ENCODE data around the gene ANKIB1.
"Not testable (repeated sequence)": the region's sequence is repeated elsewhere in the genome, so short reads cannot be mapped to it uniquely, and the experiment has no call there.

The ANKIB1 gene, protein sequence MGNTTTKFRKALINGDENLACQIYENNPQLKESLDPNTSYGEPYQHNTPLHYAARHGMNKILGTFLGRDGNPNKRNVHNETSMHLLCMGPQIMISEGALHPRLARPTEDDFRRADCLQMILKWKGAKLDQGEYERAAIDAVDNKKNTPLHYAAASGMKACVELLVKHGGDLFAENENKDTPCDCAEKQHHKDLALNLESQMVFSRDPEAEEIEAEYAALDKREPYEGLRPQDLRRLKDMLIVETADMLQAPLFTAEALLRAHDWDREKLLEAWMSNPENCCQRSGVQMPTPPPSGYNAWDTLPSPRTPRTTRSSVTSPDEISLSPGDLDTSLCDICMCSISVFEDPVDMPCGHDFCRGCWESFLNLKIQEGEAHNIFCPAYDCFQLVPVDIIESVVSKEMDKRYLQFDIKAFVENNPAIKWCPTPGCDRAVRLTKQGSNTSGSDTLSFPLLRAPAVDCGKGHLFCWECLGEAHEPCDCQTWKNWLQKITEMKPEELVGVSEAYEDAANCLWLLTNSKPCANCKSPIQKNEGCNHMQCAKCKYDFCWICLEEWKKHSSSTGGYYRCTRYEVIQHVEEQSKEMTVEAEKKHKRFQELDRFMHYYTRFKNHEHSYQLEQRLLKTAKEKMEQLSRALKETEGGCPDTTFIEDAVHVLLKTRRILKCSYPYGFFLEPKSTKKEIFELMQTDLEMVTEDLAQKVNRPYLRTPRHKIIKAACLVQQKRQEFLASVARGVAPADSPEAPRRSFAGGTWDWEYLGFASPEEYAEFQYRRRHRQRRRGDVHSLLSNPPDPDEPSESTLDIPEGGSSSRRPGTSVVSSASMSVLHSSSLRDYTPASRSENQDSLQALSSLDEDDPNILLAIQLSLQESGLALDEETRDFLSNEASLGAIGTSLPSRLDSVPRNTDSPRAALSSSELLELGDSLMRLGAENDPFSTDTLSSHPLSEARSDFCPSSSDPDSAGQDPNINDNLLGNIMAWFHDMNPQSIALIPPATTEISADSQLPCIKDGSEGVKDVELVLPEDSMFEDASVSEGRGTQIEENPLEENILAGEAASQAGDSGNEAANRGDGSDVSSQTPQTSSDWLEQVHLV

DNA sequence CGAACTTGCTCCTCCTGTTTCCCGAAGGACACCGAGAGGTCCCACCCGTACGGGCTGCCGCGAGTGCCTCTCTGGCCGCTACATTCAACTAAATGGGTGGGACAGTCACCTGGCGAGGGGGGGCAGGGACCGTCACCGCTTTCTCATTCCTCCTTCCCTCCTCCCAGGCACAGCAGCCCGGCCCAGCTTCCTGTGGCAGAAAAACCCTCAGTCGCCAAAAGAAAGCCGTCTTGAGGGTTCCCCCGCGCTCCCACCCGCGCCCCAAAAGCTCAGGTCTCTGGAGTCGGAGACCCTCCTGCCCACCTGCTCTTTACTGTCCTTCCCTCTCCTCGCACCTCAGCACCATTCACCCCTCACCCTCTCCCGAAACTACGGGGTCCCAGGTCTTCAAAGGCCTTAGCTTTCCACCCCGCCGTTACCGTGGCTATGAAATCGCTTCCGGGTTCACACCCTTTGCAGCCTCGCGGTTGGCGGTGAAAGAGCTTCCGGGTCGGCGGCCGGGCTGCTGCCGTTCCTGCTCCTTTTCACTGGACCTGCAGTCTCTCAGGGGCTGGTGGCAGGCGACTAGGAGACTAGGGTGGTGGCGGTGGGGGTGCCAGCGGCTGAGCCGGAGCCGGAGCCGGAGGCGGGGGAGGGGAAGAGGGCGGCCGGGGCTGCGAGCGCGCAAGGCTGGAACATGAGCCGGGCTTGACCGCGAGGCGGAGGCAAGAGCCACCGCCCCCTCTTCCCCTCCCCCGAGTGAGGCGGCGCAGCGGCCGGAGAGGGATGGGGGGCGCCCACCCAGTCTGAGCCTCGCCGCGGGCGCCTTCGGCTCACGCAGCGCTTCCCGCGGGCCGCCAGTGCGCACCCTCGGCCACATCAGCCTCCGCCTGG is at the start of gene ANKIB1, which contains the start of gene KRIT1:
Gene ANKIB1 (plus strand): TSS at position 488 of the 873 bp plus-strand sequence. CDS start 49,005 bp downstream, outside the sequence.
Gene KRIT1 (minus strand): TSS at position 428 of the 873 bp plus-strand sequence. CDS start 3,779 bp downstream, outside the sequence.
- peak; percentile 64 for DNase-seq

DNA sequence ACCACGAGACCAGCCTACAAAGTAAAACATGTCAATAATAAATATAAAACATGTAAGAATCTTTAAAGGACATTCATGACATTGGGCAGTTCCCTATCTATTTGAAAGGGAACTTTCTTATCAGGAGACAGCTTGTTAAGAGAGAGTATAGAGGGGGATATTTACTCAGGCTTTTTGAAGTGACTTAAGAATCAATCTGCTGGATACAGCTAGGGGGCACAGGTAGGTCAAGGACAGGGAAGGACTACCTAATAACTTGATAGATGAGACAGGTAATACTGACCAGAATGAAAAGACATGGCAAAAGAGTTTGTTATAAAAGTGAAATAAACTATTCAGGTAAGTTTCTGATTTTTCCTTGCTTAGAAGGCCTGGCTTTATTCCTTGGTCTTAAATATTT is 45.0 kb upstream of the ANKIB1 start:
- DNase-seq = no peak

DNA sequence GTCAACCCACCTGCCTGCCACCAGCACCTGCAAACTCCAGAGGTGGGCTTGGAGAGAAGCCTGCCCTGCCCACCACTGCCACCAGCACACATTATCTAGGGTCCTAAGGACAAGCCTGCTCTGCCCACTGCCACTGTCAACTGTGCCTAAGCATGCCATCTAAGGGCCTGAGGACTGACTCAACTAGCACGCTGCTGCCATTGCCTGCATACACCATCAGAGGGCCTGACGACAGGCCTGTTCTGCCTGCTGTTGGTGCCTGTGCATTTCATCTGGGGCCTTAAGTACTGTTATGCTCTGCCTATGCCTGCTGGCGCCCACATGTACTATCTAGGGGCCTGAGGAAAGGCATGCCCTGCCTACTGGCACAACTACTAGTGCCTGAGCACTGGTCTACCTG is 39.8 kb upstream of the ANKIB1 start:
- DNase-seq = no peak

DNA sequence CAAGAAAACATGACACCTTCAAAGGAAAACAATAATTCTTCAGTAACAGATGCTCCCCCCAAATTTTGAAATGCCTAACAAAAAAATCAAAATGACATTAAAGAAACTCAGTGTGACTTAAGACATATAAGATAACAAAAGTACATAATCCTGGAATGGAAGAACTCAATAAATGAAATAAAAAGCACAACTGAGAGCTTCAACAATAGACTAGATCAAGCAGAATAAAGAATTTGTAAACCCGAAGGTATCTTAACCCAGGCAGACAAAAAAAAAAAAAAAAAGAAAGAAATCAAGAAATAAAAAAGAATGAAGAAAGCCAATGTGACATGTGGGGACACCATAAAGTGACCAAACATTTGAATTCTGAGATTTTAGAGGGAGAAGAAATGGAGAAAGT is 39.1 kb upstream of the ANKIB1 start:
- no peak for DNase-seq

DNA sequence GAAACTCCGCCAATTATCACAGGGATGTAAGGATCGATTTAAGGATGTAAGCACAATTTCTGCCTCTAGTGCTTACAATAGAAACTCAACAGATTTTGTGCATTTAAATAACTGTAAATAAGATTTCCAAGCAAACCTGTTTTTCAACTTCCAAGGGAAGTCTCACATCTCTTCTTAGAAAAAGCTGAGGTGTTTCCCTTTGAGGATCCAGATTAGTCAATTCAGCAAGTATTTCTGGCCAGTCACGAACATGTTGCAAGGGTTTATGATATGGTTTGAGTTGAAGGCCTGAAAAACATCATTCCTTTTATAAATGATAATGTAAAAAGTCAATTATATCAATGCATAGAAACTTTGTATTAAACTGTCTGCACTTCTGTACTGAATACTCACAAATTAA is 24.0 kb upstream of the ANKIB1 start:
- DNase-seq = no peak

DNA sequence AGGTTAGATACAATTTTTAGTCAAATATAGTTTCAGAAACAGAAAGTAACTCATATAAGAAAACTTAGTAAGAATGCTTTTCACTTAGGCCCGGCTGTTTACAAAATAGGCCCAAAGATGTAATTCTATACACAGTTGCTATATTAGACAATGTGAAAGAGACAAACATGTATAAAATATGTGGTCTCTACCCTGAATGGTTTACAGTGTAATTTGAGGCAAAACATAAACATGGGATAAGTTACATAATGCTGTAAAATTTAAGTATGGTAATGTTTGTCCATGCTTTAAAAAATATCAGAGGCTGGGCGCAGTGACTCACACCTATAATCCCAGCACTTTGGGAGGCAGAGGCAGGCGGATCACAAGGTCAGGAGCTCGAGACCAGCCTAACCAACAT is 18.8 kb upstream of the ANKIB1 start:
- no peak for DNase-seq

DNA sequence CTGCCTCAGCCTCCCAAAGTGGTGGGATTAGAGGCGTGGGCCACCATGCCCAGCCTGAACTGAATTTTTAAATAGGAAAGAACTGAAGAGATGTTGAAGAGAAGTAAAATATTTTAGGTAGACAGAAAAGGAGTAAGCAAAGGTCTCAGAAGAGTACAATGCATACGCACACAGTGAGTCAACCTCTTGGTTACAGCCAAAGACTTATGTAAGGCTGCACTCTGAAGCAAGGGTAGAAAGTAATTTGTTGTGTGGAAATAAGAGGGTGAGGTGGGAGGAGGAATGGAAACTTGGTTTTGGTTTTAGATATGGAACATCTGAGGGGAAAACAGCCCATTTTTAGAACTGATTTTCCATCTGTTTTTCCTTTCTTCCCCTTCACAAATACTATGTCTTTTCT is 17.7 kb upstream of the ANKIB1 start:
- DNase-seq = no peak

DNA sequence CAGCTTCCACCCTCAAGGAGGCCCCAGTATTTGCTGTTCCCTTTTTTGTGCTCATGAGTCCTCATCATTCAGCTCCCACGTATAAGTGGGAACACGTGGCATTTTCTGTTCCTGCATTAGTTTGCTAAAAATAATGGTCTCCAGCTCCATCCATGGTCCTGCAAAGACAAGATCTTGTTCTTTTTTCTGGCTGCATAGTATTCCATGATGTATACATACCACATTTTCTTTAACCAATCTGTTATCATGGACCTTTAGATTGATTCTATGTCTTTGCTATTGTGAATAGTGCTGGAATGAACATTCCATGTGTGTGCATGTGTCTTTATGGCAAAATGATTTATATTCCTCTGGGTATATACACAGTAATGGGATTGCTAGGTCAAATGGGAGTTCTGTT is 17.0 kb upstream of the ANKIB1 start:
- no peak for DNase-seq

DNA sequence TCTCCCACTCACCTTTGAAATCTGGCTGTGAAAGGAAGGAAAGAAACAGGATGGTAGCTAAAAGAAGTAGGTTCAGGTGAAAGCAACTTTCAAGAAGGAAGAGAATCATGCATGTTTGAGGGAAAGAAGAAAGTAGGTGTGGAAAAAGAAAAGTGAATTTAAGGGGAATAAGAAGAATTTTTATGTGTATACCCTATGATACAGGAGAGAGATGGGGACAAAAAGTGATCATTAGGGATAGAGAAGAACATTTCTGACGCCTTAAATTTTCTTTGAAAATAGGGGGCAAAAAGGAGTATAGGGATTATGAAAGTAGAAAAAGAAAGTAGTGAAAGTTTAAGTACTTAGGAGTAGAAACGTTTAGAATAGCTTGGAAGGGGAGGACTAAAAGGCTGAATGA is 15.2 kb upstream of the ANKIB1 start:
- DNase-seq = no peak

DNA sequence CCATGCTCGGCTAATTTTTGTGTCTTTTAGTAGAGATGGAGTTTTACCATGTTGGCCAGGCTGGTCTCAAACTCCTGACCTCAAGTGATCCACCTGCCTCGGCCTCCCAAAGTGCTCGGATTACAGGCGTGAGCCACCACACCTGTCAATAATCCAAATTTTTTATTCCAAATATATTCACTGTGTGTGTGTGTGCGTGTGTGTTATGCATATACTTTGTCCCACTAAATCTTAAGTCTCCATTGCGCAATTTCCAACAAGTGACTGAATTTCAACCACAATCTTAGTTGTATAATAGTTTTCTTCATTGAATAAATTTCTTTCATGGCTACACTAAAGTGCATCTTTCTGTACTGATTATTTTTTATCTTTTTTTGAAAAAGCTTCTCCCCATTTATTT is 2.8 kb upstream of the ANKIB1 start:
- no peak for DNase-seq

DNA sequence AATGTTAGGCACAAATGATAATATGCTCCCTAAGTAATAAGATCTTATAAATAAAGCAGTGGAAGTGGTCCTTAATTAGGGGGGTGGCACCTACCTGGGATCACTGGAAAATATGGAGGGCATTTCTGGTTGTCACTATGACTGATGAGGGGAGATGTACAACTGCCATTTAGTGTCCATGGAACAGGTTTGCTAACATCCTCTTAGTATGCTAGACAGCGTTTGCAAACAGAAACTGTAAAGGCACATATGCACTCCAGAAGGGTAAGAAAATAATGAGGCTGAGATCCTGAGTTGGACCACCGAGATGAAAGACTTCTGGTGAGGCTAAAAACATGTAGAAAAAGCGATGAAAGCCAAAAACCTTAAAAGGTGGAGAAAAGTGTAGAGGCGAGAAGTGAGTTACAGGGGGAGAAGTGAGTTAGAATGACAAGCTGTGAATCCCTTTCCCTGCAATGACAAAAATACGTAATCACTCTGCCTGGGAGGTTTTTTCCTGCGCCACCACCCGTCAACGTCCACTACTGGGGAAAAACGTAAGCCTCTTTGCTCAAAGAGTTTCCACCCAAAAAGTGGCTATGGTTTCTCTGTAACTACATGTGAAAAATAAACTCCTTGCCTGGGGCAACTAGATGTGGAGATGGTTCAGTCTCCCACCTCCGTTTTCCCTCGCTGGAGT is 827 bp upstream of the ANKIB1 start:
- DNase-seq = no peak

DNA sequence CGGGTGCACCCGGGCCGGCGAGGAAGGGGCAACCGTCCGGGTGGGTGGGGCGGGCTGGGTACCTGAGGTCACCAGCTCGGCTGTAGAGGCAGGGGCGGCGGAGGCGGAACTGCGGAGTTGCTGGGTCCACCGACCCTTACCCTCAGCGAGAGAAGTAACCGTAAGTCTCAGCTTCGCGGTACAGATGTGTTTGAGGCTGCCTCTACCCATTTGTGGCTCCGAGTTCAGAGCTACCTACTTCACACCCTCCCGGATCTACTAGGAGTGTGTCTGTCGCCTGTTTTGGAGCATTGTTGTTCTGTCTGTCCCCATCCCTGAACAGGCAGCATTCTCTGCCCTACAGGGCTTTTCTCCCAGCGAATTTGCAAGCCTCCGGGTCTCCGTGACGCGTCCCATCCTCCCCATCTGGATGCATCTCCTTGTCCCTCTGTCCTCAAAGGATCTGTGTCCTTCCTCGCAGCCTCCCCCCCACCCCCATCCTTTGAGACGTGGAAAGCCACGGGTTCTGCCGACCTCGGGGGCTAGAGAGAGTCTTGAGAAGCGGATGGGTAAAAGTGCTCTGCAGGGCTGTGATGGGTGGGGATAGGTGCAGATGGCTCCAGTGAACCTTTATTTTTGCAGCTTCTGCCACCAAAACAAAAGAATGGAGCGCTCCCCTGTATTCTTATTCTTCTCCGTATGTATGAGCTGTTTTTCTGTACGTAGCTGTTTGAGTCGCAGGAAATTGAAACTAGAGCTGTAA is 757 bp downstream of the ANKIB1 start:
- peak; percentile 17 for DNase-seq

DNA sequence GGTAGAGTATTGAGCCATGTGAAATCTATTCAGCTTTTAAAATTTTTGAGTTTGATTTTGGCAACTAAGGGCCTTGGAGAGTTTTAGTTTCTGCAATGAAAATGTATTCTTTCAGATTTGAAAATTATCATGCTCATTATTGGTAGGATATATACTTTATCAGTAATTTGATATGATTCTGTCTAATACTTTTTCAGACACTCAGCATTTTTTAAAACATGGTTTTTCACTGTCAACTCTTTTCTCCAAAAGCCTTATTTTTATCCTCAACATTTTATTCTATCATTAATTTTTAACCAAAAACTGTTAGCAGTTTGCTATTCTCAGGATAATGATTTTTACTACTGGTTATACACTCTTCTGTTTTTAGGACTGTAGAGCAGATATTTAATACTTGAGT is 4.8 kb downstream of the ANKIB1 start:
- no peak for DNase-seq

DNA sequence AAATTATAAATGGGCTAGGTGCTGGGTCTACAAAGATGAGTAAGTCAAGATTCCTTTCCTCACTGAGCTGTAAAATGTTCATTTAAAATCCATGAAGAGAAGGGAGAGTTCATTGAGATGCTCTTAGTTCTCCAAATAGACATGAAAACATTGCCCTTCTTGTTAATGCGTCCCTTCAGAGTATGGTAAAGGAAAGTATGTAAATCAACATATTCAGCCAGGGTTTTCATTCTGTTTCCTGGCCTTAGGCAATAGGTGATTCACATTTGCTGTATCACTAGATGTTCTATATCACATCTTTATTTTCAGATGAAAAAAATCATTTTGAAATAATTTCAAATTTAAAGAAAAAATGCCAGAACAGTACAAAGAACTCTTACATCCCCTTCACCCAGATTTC is 5.4 kb downstream of the ANKIB1 start:
- no peak for DNase-seq

DNA sequence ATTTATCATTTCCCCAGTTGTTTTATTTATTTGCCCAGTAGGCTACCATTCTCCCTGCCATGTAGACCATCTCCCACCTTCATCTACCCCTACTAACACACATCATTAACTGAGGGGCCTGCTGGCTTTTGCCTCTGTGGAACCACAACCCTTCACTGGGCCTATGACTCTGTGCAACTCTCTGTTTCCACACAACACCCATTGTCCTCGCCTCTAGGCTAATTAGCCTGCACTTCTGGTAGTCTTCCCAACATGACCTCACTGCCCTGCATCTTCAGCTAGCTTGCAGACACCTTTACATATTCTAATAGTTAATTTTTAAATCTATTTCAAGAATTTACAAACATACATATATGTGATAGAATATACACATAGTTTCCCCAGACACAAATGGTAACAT is 7.5 kb downstream of the ANKIB1 start:
- DNase-seq = no peak

DNA sequence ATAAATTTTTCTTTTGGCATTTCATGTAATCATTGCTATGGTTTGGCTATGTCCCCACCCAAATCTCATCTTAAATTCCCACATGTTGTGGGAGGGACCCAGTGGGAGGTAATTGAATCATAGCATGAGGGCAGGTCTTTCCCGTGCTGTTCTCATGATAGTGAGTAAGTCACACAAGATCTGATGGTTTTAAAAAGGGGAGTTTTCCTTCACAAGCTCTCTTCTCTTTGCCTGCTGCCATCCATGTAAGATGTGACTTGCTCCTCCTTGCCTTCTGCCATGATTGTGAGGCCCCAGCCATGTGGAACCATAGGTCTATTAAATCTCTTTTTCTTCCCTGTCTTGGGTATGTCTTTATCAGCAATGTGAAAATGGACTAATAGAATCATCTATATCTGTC is 9.0 kb downstream of the ANKIB1 start:
- not testable (repeated sequence) for DNase-seq

DNA sequence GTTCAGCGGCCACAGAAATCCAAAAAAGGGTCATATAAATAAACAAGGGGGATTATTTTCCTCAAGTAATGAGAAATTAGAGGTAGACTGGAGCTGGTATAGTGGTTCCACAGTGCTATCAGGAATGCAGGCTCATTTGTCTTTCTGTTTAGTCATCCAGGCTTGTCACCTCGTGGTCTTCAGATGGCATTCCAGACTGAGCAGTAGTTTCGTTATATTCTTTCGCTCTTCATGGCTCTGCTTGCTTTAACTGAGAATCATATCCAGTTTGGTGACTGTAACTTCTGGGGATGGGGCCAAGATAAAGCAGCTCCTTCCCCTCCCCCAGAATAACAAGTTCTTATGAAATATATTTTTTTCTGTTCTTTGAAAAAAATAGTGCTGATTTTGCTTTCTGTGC is 9.5 kb downstream of the ANKIB1 start:
- DNase-seq = no peak

DNA sequence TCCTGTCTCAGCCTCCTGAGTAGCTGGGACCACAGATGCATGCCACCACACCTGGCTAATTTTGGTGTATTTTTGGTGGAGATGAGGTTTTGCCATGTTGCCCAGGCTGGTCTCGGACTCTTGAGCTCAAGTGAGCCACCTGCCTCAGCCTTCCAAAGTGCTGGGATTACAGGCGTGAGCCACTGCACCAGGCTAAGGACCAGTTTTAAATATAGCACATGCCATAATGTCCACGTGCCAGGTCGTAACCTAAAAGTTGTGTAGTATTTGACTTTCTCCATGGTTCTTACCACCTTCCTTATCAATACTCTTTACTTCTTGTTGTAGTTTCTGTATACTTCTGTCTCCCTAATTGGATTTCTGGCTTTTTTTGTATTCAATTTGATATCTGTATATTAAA is 13.3 kb downstream of the ANKIB1 start:
- DNase-seq = no peak

DNA sequence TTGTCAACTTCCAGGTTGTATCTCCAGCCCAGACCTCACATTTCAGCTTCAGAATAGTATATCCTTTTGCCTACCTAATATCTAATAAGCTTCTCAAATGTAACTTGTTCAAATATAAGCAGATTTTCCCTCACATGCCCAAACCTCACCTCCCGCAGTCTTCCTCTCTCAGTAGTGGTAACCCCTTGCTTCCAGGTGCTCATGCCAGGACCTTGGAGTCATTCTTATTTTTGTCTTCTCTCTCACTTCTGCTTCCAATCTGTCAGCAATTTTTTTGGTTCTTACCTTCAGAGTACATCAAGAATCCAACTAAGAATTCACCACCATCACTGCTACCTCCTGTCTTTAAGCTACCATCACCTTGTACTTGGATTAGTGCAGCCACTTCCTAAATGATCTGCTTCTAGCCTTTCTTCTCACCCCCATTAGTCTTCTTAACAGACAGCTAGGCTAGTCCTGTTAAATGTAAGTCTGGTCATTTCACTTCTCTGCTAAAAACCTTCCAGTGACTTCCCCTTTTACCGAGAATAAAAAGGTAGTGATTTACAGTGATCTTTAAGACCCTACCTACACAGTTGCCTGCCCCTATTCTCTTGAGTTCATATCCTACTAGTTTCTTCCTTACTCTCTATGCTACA is 14.0 kb downstream of the ANKIB1 start:
- DNase-seq = no peak

DNA sequence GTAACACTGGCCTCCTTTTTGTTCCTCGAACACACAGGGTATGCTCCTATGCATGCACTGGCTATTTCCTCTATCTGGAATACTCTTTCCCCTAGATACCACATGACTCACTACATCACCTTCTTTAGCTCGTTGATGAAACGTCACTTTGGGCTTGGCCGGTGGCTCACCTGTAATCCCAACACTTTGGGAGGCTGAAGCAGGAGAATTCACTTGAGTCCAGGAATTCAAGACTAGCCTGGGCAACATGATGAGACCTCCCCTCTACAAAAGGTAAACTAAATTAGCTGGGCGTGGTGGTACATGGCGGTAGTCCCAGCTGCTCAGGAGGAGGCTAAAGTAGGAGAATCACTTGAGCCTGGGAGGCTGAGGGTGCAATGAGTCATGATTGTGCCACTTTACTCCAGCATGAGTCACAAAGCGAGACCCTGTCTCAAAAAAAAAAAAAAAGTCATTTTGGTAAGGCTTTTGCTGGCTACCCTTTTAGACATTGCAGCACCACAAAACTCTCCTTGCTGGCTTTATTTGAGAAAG is 14.5 kb downstream of the ANKIB1 start:
- no peak for DNase-seq

Data from NCI-H510A treated with DMSO at 0.1 percent for 48 hours (cell line).